NCI-H2081 treated with DMSO at 0.1 percent for 48 hours (cell line): ENCODE results near the gene TAS2R31.

Experiments used
- DNase-seq: peaks from one replicate; lab custom pipeline; 2025; lab: John Stamatoyannopoulos, UW

The TAS2R31 gene

GRCh38 chr12:10998204-10998603, 33.0 kb downstream of the TAS2R31 start, which contains the start of gene TAS2R20:
Gene TAS2R20 (minus strand): TSS chr12:10998304. CDS start chr12:10997875, 429 bp downstream.
- no peak for DNase-seq

GRCh38 chr12:10994307-10994706, 36.9 kb downstream of the TAS2R31 start:
- DNase-seq = no peak

GRCh38 chr12:10989107-10989506, 42.1 kb downstream of the TAS2R31 start:
- no peak for DNase-seq

- DNase-seq = no peak
Measured at GRCh38 chr12:10986812-10987211, 44.4 kb downstream of the TAS2R31 start, which contains the start of gene TAS2R50. Gene TAS2R50 (minus strand): TSS chr12:10986912. CDS start chr12:10986860, 52 bp downstream.

- DNase-seq = no peak
Measured at GRCh38 chr12:10982244-10982643, 49.0 kb downstream of the TAS2R31 start.
